ENCODE data around the gene PDCD11. TPM values are rescaled to one million over a fixed set of nuclear protein-coding genes. Genes with fewer than 3 reads are reported as not detected.

The PDCD11 gene
- total RNA-seq, 1 experiment from 2014 or later, result 106 TPM

- Histone ChIP-seq H3K27me3 (ENCODE audit: insufficient read depth, low read length) (no peaks in the 10 kb centered on the region), H3K4me2 (ENCODE audit: low read length) (no peak overlapping the region), H4K20me1 (ENCODE audit: insufficient read depth) (0 out of 2 replicates have a peak, but pooled peaks cover 2% of the 10 kb centered on the region), H3K9ac (ENCODE audit: low read length) (no peak overlapping the region), H2AFZ (ENCODE audit: low read depth, low read length, poor library complexity, severe bottlenecking) (no peak overlapping the region), H3K9me2 (ENCODE audit: insufficient read depth) (no peaks in the 10 kb centered on the region), H3K79me2 (ENCODE audit: insufficient read depth, low read length) (peaks cover 41% of the 10 kb centered on the region), H3K9me3 (ENCODE audit: control insufficient read depth in 1 of 2, insufficient read depth in 1 of 2, low read depth in 1 of 2, low read length in 2 of 2) (no peaks in the 10 kb centered on the region), H3K4me3 (replicated peaks in 1 of 2; ENCODE audit: low read depth in 1 of 2, low read length in 2 of 2) (no peak overlapping the region), H3K27ac (ENCODE audit: low read depth, low read length) (no peak overlapping the region), H3K36me3 (ENCODE audit: control insufficient read depth in 1 of 2, insufficient read depth in 2 of 2, low read length in 2 of 2) (peaks cover 77 to 81% of the 10 kb centered on the region in 2 experiments), H3K4me1 (ENCODE audit: control insufficient read depth in 1 of 2, insufficient read depth in 2 of 2, low read length in 2 of 2) (no peaks in the 10 kb centered on the region)
- POLR2A ChIA-PET, result no interaction called here
- ATAC-seq, result no peak
- CTCF ChIA-PET, result no interaction called here
- DNase-seq (ENCODE audit: low read depth, low spot score), result no peak
- intact Hi-C loops (cut with micrococcal nuclease), result no loop called here
- no TSS peak for BruUV-seq (replicated peaks)
- no peak for TF ChIP-seq POLR2AphosphoS5 (IDR thresholded peaks at IDR 0.05; ENCODE audit: low read depth, low read length)
- RAD21 ChIA-PET (ENCODE audit: low non-redundant PET in 1 of 2, low total read pairs in 2 of 2, uncharacterized antibody in 2 of 2, unreplicated experiment in 2 of 2), result no interaction called here
Observed at GRCh38 chr10:103433858-103434257, 37.4 kb downstream of the PDCD11 start.

GRCh38 chr10:103439776-103440175 lies 43.4 kb downstream of the PDCD11 start:
- ChIA-PET RAD21 (ENCODE audit: low non-redundant PET in 1 of 2, low total read pairs in 2 of 2, uncharacterized antibody in 2 of 2, unreplicated experiment in 2 of 2) (no interaction called here), POLR2A (no interaction called here)
- intact Hi-C loops (cut with micrococcal nuclease), result no loop called here

More at GRCh38 chr10:103439776-103440175, 43.4 kb downstream of the PDCD11 start:
- H3K9me2 ChIP-seq (ENCODE audit: insufficient read depth), result no peaks in the 10 kb centered on the region
- no peaks in the 10 kb centered on the region for H4K20me1 ChIP-seq (ENCODE audit: insufficient read depth)
- CTCF ChIA-PET, result no interaction called here
- BruUV-seq (replicated peaks), result no TSS peak
- H3K4me3 ChIP-seq (replicated peaks in 1 of 2; ENCODE audit: low read depth in 1 of 2, low read length in 2 of 2), result no peak overlapping the region
- H3K4me2 ChIP-seq (ENCODE audit: low read length), result no peak overlapping the region
- H3K27ac ChIP-seq (ENCODE audit: low read depth, low read length), result no peak overlapping the region
- H2AFZ ChIP-seq (ENCODE audit: low read depth, low read length, poor library complexity, severe bottlenecking), result no peak overlapping the region
- ATAC-seq (no peak), DNase-seq (ENCODE audit: low read depth, low spot score) (no peak)
- no peaks in the 10 kb centered on the region for H3K9me3 ChIP-seq (ENCODE audit: control insufficient read depth in 1 of 2, insufficient read depth in 1 of 2, low read depth in 1 of 2, low read length in 2 of 2)
- no peak overlapping the region for H3K9ac ChIP-seq (ENCODE audit: low read length)
- no peaks in the 10 kb centered on the region for H3K27me3 ChIP-seq (ENCODE audit: insufficient read depth, low read length)
- H3K4me1 ChIP-seq (ENCODE audit: control insufficient read depth in 1 of 2, insufficient read depth in 2 of 2, low read length in 2 of 2), result no peaks in the 10 kb centered on the region
- no peak for TF ChIP-seq SRF (IDR thresholded peaks at IDR 0.05; ENCODE audit: low read depth)
- no peak for TF ChIP-seq ZFX (IDR thresholded peaks at IDR 0.05)
- TF ChIP-seq POLR2AphosphoS5 (IDR thresholded peaks at IDR 0.05; ENCODE audit: low read depth, low read length), result no peak
- TF ChIP-seq ATF3 (IDR thresholded peaks at IDR 0.05), result no peak
- peaks cover 5% of the 10 kb centered on the region for H3K79me2 ChIP-seq (ENCODE audit: insufficient read depth, low read length)
- H3K36me3 ChIP-seq (ENCODE audit: control insufficient read depth in 1 of 2, insufficient read depth in 2 of 2, low read length in 2 of 2), result peaks cover 81 to 84% of the 10 kb centered on the region in 2 experiments
